Epidermal melanocyte (primary cell): ENCODE measurements around the gene SULT1E1.

Source experiments
- DNase-seq: peaks from one replicate; pipeline ENCODE4 v3.0.0; 2011; ENCODE audit warnings: low spot score; ENCODE audit not compliant: insufficient read length

SULT1E1 gene, protein sequence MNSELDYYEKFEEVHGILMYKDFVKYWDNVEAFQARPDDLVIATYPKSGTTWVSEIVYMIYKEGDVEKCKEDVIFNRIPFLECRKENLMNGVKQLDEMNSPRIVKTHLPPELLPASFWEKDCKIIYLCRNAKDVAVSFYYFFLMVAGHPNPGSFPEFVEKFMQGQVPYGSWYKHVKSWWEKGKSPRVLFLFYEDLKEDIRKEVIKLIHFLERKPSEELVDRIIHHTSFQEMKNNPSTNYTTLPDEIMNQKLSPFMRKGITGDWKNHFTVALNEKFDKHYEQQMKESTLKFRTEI

GRCh38 chr4:69860052-69860451 lies at the start of gene SULT1E1:
Gene SULT1E1 (minus strand): TSS chr4:69860145. CDS start chr4:69857644, 2,501 bp downstream.
- no peak for DNase-seq

DNA sequence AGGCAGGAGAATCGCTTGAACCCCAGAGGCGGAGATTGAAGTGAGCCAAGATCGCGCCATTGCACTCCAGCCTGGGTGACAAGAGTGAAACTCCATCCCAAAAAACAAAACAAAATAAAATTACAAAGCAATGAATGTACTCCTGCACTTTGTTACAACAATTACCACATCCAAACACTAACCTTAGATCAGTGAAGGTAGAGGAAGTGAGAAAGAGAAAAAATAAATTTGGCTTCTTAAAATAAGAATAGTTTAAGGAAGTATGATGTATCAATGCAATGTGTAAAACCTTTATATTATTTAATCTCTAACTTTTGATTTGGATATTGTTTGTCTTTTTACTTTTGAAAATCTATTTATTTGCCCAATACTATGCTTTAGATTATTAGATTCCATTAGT lies 49.2 kb upstream of the SULT1E1 start:
- DNase-seq = no peak

DNA sequence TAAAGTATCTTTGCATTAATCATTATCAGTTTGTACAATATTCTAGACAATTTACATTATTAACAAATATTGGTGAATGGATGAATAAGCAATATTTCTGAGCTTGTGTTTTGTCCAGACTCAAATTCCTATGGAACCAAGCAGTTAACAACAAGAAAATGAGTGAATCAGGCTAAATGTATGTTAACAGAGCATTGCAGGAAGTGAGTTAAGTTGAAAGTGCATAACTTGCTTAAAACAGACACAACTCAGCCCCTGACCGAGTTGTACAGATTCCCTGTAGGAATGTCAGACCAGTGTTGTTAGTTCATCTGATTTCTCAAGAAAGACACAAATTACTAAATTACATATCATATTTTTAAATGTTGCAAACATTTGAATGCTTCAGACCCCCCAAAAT lies 47.2 kb upstream of the SULT1E1 start:
- DNase-seq = no peak

DNA sequence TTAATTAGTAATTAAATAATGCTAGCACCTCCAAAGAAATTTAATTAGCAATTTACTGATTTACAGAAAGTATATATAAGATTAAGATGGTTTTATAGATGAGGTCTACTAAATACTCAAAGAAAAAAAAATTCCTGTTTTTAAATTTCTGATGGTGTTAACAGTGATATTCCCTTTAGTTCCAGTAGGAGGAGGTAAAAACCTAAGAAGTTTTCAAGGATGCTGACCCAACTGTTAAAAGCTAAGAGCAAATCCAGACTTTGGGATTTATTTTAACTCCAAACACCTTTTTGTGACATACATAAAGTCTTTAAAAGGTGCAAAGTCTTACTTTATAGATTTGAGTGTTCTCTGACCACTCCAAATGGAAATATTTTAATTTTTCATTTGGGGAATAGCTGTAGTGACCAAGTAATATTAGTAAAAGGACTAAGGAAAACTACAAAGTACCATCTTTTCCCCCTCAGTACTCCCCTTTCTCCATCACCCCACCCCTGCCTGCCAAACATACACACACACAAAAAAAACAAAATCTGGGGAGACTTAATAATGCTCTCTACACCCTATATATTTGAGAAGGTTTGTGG lies 36.7 kb upstream of the SULT1E1 start:
- DNase-seq = no peak

DNA sequence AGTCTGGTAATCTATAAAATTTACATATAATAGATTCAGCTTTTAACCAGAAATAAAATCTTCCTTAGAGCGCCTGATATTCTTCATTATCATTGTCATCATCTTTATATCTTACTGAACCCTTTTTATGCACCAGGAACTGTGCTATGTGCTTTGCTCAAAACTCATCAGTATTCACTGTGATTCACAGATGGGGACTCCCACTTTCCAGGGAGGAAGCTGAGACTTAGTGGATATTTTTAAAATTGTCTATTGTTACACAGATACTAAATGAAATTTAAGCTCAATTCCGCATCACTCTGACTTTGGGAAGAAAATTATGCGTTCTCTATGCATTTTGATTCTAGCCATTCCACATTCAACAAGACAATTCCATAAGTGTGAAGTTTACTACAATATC lies 34.8 kb upstream of the SULT1E1 start:
- no peak for DNase-seq

DNA sequence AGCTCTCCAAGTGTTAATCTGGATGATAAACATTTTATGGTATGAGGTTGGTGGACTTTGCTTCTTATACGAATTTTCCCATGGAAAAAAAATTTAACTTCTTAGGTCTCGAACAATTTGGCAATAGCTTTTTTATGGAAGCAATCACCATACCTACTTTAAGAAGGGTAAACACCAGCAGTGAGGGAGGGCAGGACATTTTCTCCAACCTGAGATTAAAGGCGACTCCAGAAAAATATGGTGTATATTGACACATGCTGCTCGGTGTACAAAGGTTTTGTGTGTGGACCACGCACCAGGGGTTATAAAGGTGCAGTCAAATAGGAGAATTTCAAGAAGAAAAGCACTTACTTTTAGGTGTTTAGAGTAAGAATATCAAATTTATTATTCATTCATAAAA lies 34.2 kb upstream of the SULT1E1 start:
- DNase-seq = no peak

DNA sequence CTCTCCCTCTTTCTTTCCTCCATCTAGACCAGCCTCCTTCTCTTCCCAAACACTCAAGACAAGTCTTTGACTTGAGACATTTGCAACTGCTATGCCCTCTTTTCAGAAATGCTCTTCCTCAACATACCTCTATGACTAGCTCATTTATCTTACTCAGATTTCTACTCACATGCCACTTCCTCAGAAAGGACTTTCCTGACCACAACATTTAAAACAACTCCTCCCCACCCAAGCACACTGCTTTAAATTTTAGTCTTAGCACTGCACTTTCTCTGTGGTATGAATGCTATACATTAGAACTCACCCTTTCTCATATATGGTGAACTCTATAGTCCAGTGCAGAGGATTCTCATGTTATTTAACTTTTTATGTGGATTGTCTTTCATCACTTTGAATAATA lies 28.4 kb upstream of the SULT1E1 start:
- no peak for DNase-seq

- no peak for DNase-seq
These were observed 22.2 kb upstream of the SULT1E1 start for GRCh38 chr4:69882150-69882549.

DNA sequence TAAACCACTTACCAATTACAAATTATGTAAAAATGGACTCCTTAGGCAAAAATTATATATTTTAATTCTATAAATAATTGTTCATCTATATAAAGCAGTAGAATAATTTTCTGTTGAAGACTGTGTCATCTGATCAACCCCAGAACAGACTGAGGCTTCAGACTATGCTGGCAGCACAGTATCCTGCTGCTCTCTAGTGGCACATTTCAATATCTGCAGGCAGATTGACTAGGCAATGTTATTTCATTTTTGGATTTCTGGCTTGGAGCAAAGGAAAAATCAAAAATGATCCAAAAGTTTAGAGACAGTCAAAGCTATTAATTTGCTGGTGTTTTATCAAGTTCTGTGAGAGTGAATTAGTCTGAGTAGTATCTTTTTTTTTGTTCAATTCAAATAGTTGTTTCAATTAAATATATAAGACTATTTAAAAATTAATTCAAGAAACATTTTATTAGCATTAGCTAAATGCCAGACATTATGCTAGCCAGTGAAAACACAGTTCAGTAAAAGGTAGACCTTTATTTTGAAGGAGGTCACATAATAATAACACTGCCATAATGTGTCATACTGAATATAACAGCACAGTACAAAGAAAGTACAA lies 21.3 kb upstream of the SULT1E1 start:
- peak; percentile 36 for DNase-seq

- DNase-seq = no peak
These were observed 18.3 kb upstream of the SULT1E1 start for GRCh38 chr4:69878250-69878649.

DNA sequence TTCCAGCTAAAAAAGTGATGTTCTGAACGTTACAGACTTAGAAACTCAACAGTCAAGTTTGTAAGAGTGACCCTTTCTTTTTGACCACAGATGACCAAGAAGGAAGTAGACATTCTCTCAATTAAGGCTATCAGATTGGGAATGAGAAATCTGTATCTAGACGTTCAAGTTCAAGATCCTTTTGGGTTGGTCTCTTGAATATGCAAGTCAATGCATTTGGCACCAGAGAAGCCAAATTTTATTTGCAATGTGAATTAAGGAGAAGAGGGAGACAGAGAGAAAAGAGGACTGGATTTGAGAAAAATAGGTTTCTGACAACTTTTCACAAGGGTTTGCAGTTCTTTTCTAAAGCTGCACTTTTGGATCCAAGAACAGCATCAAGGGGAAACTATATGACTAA lies 17.5 kb upstream of the SULT1E1 start:
- no peak for DNase-seq

DNA sequence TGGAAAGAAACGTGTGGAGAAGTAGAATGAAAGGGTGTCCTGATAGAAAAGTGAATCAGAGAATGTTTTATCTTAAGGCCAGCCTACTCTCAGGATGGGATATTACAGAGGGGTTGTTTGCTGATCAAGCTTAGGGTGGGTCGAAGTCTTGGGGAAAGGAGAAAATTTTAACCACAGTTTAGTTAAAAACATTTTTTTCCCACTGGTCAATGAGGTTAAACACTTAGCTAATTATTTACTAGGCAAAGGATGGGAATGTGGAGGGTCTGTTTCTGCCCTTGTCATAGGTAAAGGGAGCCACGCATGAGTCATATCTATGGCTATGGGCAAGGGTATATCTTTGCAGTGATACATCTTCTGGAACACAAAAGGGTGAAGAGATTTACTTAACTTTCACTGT lies 16.1 kb upstream of the SULT1E1 start:
- DNase-seq = no peak

DNA sequence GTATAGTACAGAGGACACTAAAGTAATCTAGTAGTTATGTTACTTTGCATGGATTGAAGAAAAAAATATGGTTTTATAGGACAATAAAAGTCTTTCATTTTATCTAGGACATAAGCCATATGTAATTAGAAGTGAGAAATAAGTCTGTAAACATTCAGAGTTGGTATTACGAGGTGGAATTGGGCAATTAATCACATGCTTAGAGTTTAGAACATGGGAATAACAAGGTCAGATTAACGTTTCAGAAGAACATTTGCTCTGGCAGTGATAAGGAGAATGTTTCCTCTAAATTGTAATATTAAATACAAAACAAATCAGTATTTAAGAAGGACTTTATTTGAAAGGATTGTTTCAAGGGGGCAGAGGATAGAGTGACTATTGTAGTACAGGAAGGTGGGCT lies 15.6 kb upstream of the SULT1E1 start:
- no peak for DNase-seq

- no peak for DNase-seq
These were observed 14.6 kb upstream of the SULT1E1 start for GRCh38 chr4:69874507-69874906.

- no peak for DNase-seq
These were observed 1.8 kb upstream of the SULT1E1 start for GRCh38 chr4:69861756-69862155.

- no peak for DNase-seq
These were observed 765 bp upstream of the SULT1E1 start for GRCh38 chr4:69860521-69861298.

DNA sequence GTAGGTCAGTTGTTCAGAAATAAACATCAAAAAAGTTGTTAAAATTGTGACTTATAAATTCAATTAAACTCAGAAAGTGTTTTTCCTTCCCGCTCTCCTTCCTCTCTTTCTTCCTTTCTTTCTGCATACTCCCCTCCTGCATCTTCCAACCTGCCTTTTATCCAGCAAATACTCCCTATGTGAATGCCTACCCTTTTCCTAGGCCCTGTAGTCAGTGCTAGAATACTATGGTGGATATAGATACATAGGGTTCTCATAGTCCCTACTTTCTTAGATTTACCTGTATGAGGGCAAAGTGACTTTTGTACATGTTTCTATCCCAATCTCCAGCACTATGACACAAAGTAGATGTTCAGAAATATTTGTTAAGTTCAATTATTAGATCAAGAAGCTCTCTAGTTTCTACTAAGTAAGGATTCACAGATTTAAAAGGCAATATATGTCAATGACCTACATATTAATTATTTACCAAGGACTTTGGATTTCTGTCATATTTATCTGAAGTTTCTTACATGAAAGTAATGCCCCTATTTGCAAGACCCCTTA lies 732 bp downstream of the SULT1E1 start:
- no peak for DNase-seq

- no peak for DNase-seq
These were observed 1.3 kb downstream of the SULT1E1 start for GRCh38 chr4:69858690-69859089.

GRCh38 chr4:69855822-69856221 lies 4.1 kb downstream of the SULT1E1 start:
- DNase-seq = no peak

DNA sequence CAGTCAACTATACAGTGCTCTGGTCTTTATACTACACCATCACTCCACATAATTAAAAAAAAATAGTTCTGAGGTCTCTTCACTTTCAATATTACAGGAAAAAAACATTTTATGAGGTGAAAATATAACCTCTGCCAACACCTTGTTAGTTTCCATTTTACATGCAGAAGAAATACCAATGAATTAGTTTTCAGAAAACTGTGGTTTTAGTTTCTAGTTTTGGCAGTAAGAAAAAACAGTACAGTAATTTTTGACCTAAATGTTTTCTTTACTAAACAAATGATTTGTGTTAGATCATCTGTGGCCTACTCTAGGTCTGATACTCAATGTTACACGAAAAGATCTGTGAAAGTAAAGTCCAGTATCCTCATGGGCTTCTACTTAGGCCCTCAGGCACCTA lies 10.0 kb downstream of the SULT1E1 start:
- no peak for DNase-seq

DNA sequence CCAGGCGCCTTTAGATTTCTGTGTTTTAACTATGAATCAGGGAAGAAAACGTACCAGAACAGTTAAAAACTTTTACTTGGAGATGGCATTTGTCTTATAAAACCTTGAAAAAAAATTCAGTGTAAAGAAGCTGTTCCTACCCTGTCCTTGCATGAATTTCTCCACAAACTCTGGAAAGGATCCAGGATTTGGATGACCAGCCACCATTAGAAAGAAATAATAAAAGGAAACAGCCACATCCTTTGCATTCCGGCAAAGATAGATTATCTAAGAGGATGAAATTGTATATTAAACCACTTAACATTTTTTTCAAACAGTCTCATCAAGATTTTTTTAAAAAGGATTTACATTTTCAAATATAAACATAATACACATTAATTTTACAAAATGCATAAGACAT lies 10.6 kb downstream of the SULT1E1 start:
- DNase-seq = no peak

GRCh38 chr4:69848028-69848427 lies 11.9 kb downstream of the SULT1E1 start:
- no peak for DNase-seq
